ENCODE data around the gene MYH9.
"Not testable (repeated sequence)": the region's sequence is repeated elsewhere in the genome, so short reads cannot be mapped to it uniquely, and the experiment has no call there.

The MYH9 gene

GRCh38 chr22:36417281-36417686 lies 29.5 kb upstream of the MYH9 start:
- no peak for DNase-seq
- intact Hi-C loops (cut with DNase I): no loop called here

DNA sequence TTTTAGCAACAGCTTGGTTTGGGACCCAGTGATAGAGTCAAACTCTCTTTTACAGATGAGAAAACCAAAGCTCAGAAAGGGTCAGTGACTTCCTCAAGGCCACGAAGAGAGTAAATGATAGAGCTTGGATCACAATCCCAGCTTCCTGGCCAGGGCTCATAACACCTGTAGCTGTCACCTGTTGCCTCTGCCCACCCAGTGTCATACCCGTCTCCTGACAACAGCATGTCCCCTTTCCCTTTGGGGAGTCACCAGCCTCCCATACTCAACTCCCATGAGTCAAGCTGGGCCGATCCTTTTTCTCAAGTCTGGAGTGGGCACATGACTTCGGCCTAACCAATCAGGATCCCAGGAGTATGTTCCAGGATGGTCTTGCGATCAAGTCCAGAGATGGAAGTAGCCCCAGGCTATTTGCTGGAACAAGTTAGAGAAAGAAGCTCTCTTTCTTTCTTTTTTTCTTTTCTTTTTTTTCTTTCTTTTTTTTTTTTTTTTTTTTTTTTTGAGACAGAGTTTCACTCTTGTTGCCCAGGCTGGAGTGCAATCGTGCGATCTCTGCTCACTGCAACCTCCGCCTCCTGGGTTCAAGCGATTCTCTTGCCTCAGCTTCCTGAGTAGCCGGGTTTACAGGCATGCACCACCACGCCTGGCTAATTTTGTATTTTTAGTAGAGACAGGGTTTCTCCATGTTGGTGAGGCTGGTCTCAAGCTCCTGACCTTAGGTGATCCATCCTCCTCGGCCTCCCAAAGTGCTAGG lies 27.8 kb upstream of the MYH9 start:
- no peak for DNase-seq
- intact Hi-C loops (cut with DNase I): no loop called here

DNA sequence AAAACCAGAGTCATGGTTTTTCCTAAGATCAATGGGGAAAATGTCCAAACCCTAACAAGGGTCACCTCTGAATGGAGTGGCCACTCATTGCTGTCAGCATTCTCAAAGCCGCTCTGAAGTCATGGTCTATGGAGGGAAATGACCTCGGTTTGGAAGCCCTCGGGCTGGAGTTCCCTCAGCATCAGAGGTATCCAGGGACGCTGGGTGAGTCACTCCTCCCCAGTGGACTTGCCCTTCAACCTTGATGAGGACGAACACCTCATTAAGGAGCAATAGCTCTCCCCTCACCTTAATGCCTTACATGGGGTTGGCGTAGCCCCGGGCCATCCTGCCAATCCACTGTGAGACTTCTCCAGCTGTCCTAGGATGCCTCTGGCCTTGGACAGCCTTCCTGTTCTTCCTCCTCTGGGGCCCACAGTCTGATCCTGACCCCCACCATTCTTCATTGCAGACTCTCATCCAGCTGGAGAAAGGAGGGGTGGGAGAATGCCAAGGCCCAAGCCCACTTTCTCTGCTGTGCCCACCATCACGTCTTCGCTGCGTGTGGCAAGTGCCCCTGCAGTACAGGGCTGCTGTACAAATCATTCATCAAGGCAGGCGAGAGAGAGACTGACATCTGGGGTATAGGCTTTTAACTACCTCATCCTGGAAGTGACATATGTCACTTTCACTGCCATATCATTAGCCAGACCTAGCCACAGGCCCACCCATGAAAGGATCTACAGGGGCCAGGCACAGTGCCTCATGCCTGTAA lies 25.4 kb upstream of the MYH9 start:
- DNase-seq: no peak
- intact Hi-C loops (cut with DNase I): no loop called here

GRCh38 chr22:36411589-36412258 lies 24.0 kb upstream of the MYH9 start:
- no peak for DNase-seq
- intact Hi-C loops (cut with DNase I): no loop called here

DNA sequence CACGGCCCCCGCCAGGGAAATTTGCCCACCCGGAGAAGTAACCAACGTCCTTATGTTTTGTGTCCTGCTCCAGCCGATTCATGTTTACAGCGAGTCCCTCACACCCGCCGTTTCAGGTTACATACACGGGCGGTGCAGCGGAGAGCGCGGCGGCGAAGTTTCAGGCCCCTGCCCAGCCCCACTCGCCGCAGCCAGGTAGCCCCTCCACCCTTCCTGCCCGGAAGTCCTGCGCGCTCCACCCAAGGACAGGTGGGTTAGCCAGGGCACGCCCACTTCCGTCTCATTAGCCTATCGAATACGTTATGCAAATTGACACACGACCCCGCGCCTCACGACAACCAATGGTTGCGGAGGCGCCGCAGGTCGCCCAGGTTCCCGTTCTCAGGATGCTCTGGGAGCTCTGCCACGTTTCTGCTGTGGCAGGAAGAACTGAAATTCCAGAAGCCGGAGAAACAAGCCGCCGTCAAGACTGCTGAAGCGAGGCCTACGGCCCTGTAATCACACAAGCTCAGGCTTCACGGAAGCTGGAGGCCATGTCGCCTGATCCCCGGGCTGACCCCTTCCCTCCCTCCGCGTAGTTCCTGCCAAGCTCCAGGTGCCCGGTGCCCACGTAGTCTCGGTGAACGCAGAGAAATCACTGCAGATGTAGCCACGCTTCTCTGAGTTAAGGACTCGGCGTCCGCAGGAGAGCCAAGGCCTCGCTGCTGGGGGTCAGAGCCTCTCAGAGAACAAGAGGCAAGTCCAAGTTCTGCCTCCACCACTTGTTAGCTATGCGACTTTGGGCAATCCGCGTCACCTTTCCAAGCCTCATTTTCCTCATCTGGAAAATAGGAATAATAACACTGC lies 22.4 kb upstream of the MYH9 start:
- intact Hi-C loops (cut with DNase I): no loop called here
- DNase-seq: peak; percentile 57 to 94 (median 81)

DNA sequence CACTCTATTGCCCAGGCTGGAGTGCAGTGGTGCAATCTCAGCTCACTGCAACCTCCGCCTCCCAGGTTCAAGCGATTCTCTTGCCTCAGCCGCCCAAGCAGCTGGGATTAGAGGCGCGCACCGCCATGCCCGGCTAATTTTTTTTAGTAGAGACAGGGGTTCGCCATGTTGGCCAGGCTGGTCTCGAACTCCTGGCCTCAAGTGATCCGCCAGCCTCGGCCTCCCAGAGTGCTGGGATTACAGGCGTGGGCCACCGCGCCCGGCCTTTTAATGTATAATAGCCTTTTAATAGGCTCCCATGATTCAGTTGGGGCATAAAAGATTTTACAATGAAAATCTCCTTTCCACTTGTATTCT lies 21.8 kb upstream of the MYH9 start:
- DNase-seq; intact Hi-C loops (cut with DNase I): not testable (repeated sequence)

DNA sequence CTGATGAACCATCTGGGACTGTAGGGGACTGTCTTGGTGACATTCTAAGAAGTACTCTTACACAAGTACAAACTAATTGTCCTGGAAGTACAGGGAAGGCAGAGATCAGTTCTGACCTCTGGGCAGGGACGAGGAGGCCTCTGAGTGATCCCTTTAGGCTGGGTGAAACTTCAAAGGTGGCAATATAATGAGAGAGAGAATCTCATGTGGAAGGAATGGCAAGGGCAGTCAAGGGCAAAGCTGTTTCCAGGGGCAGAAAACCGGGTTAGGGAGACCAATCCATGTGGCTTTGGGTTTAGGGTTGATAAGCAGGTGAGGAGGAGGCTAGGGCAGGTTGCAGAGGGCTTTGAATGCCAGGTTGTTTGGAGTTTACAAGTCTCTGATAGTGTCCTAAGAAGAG lies 21.3 kb upstream of the MYH9 start:
- DNase-seq: no peak
- intact Hi-C loops (cut with DNase I): no loop called here

DNA sequence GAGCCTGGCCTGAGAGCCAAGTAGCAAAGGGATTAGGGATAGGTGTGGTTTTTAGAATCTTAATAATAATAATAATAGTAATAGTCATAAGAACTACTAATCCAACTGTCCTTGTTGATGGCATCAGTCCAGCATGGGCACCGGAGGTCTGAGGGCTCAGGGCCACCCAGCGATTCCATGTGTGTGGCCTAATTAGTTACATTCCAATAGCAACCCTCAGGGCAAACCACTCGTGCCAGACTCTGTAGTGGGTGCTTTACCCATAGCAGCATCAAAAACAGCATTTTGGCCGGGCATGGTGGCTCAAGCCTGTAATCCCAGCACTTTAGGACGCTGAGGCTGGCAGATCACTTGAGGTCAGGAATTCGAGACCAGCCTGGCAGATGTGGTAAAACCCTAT lies 19.0 kb upstream of the MYH9 start:
- no peak for DNase-seq
- intact Hi-C loops (cut with DNase I): no loop called here

- intact Hi-C loops (cut with DNase I): no loop called here
These were observed 18.1 kb upstream of the MYH9 start for GRCh38 chr22:36405671-36406538.

GRCh38 chr22:36405221-36405661 lies 17.5 kb upstream of the MYH9 start:
- DNase-seq: no peak
- intact Hi-C loops (cut with DNase I): no loop called here

More at GRCh38 chr22:36405671-36406538, 18.1 kb upstream of the MYH9 start:
- DNase-seq: peak in 9 of 42 donors; percentile 7 to 47 (median 18)

DNA sequence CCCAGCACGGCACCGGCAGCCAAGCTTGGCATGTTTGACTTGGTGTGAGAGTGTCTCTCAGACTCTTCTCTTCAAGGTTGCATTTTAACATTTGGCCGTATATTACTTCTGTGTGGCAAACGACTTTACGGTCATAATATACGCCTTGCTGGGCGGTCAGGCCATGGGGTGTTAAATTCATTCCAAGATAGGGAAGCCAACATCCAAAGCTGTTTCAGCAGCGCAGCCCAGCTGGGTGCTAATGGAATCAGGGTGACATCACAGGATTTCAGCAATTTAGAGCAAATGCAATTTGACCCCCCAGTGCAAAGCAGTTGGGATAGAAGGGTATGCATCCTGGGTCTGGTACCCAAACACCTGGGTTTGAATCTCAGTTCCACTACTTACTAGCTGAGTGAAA lies 16.7 kb upstream of the MYH9 start:
- intact Hi-C loops (cut with DNase I): no loop called here
- DNase-seq: no peak

DNA sequence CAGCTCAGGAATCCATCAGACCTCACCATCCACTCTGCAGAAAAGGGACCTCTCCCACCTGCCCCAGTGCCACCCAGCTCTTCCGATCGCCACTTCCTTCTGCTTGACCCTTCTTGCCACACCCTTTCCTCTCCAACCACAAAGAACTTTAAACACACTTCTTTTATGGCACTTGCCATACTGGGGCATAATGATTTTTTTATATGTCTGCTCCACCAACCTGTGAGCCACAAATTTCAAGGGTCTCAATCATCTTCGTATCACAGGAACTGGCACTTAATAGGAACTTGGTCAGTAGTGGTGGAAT lies 11.7 kb upstream of the MYH9 start:
- DNase-seq: no peak
- intact Hi-C loops (cut with DNase I): loop anchor here (5.0 kb wide), 1 partner anchor 53 kb away; no protein-coding TSS in a partner anchor

- intact Hi-C loops (cut with DNase I): loop anchor here (5.0 kb wide), 1 partner anchor 53 kb away; no protein-coding TSS in a partner anchor
- DNase-seq: no peak
These were observed 11.1 kb upstream of the MYH9 start for GRCh38 chr22:36398601-36399471.

GRCh38 chr22:36397131-36398093 lies 9.6 kb upstream of the MYH9 start:
- no peak for DNase-seq
- intact Hi-C loops (cut with DNase I): loop anchor here (5.0 kb wide), 1 partner anchor 55 kb away; no protein-coding TSS in a partner anchor

DNA sequence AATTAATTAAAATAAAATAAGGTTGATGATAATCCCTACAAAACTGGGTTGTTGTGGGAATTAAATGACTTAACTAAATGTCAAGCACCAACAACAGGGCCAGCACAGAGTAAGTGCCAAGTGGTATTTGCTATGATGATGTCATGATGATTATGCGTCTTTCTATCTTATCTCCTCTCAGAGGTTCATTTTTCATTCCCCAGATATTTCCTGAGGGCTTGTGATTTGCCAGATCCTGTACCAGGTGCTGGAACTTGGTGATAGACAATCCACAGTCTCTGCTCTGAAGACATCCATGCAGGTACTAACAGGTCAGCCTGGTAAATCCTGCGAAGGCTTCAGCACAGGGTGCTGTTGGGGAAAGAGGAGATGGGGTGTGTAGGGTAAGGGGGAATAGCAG lies 8.1 kb upstream of the MYH9 start:
- intact Hi-C loops (cut with DNase I): loop anchor here (5.0 kb wide), 1 partner anchor 56 kb away; no protein-coding TSS in a partner anchor
- DNase-seq: no peak
